Upper lobe of right lung (tissue), 1 donor: ENCODE data around the gene ATP5ME. TPM values are rescaled to one million over a fixed set of nuclear protein-coding genes. Genes with fewer than 3 reads are reported as not detected.
"Not testable (repeated sequence)": the region's sequence is repeated elsewhere in the genome, so short reads cannot be mapped to it uniquely, and the experiment has no call there.

Experiments
- ATAC-seq: fragments of 200-7000 bp; cut with Tn5 transposase; one replicate; pipeline ENCODE4 v1.9.1; 2020; ENCODE audit warnings: mild to moderate bottlenecking, moderate library complexity
- DNase-seq: peaks from one replicate; pipeline ENCODE4 v3.0.0-alpha.2; 2020
- H3K27ac ChIP-seq: fragments of 200-600 bp; one replicate; pipeline ENCODE4 v1.8.0; 2022
- H3K27me3 ChIP-seq: fragments of 200-600 bp; one replicate; pipeline ENCODE4 v1.8.0; 2022; ENCODE audit warnings: mild to moderate bottlenecking
- H3K36me3 ChIP-seq: fragments of 200-600 bp; one replicate; pipeline ENCODE4 v1.8.0; 2022
- H3K4me1 ChIP-seq: fragments of 200-600 bp; one replicate; pipeline ENCODE4 v1.8.0; 2022
- H3K4me3 ChIP-seq: fragments of 200-600 bp; one replicate; pipeline ENCODE4 v1.8.0; 2022; ENCODE audit warnings: mild to moderate bottlenecking
- H3K9me3 ChIP-seq: fragments of 200-600 bp; one replicate; pipeline ENCODE4 v1.8.0; 2022
- CTCF ChIP-seq: fragments of 200-600 bp; IDR thresholded peaks from one replicate; pipeline ENCODE4 v1.8.0; 2022; ENCODE audit warnings: antibody characterized with exemption
- intact Hi-C: fragments of 100-400 bp; cut with DNase I; formaldehyde crosslinking; loops from one replicate; pipeline ENCODE4 v1.11.0; 2022
- total RNA-seq: library from RNA; stranded (reverse); fragmentation: NEBNext Ultra II Directional; extraction: Animal tissue kit (Norgen Biotek cat#: 25700); gene quantifications from one replicate; pipeline ENCODE4 v1.2.1, GENCODE V29; 2021
- donor health status: DM: no; HTN: yes; CAD: no; lungs with severe emphysema.

Gene ATP5ME
- total RNA-seq, 1 donor from 2014 or later = 167 TPM

GRCh38 chr4:706834-707598 lies 32.9 kb upstream of the ATP5ME start:
- Histone ChIP-seq H3K4me3 (peak overlapping the region; percentile 42), H3K4me1 (peaks cover 17% of the 10 kb centered on the region), H3K27ac (peak overlapping the region; percentile 3), H3K9me3 (no peaks in the 10 kb centered on the region), H3K27me3 (no peaks in the 10 kb centered on the region), H3K36me3 (no peaks in the 10 kb centered on the region)
- intact Hi-C loops = no loop called here
- ATAC-seq (no peak), DNase-seq (no peak)
- TF ChIP-seq CTCF = no peak

GRCh38 chr4:706083-706633 lies 32.1 kb upstream of the ATP5ME start:
- DNase-seq, H3K9me3 ChIP-seq, H3K36me3 ChIP-seq, intact Hi-C loops, H3K27me3 ChIP-seq, ATAC-seq: not testable (repeated sequence)
- H3K4me3 ChIP-seq = peak overlapping the region; percentile 87
- H3K4me1 ChIP-seq = peaks cover 17% of the 10 kb centered on the region
- H3K27ac ChIP-seq = peak overlapping the region; percentile 93

- intact Hi-C loops = no loop called here
These were observed 31.4 kb upstream of the ATP5ME start, which contains the start of gene PCGF3 for GRCh38 chr4:705278-706082. TSS of gene PCGF3 (plus strand) at chr4:705832. CDS start at chr4:733681, 27,849 bp downstream.

GRCh38 chr4:704971-705277 lies 30.8 kb upstream of the ATP5ME start:
- no peaks in the 10 kb centered on the region for H3K27me3 ChIP-seq
- ATAC-seq (no peak), DNase-seq (no peak)
- H3K9me3 ChIP-seq = no peaks in the 10 kb centered on the region
- H3K4me1 ChIP-seq = peaks cover 18% of the 10 kb centered on the region
- intact Hi-C loops = no loop called here
- no peaks in the 10 kb centered on the region for H3K36me3 ChIP-seq
- H3K27ac ChIP-seq = peak overlapping the region; percentile 65
- peak overlapping the region; percentile 87 for H3K4me3 ChIP-seq
- TF ChIP-seq CTCF = no peak

More at GRCh38 chr4:705278-706082, 31.4 kb upstream of the ATP5ME start, which contains the start of gene PCGF3:
- no peaks in the 10 kb centered on the region for H3K36me3 ChIP-seq
- H3K27me3 ChIP-seq = no peaks in the 10 kb centered on the region
- ATAC-seq = peak; percentile 97
- no peak for TF ChIP-seq CTCF
- DNase-seq = peak; percentile 99
- H3K4me1 ChIP-seq = peaks cover 17% of the 10 kb centered on the region
- H3K4me3 ChIP-seq = peak within 1 kb of the TSS; percentile 87
- no peaks in the 10 kb centered on the region for H3K9me3 ChIP-seq
- peak within 1 kb of the TSS; percentile 93 for H3K27ac ChIP-seq

GRCh38 chr4:704198-704891 lies 30.3 kb upstream of the ATP5ME start:
- H3K36me3 ChIP-seq = no peaks in the 10 kb centered on the region
- DNase-seq (no peak), ATAC-seq (no peak)
- no peak overlapping the region for H3K4me3 ChIP-seq
- intact Hi-C loops = no loop called here
- no peaks in the 10 kb centered on the region for H3K9me3 ChIP-seq
- H3K4me1 ChIP-seq = peaks cover 23% of the 10 kb centered on the region
- H3K27ac ChIP-seq = no peak overlapping the region
- TF ChIP-seq CTCF = no peak
- no peaks in the 10 kb centered on the region for H3K27me3 ChIP-seq
